ENCODE measurements around the gene SUGT1.

Gene SUGT1

DNA sequence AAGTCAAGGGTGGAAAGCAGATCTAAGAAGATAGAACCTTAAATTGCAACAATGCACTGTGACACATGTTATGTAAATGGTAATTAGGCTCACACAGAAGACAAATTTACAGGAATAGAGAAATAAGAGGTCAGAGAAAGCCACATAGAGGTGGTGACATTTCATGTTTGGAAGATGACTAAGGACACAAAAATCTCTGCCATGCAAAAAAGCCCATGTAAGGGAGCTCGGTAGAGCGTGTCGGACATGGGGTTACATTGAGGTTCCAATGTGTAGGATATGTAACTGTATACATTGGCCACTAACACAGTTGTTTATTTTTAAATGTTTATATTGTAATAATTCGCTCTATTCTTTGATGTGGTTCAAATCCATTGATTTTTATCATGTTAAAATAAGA is 33.7 kb downstream of the SUGT1 start (continued):
- TF ChIP-seq, protein P1, sequence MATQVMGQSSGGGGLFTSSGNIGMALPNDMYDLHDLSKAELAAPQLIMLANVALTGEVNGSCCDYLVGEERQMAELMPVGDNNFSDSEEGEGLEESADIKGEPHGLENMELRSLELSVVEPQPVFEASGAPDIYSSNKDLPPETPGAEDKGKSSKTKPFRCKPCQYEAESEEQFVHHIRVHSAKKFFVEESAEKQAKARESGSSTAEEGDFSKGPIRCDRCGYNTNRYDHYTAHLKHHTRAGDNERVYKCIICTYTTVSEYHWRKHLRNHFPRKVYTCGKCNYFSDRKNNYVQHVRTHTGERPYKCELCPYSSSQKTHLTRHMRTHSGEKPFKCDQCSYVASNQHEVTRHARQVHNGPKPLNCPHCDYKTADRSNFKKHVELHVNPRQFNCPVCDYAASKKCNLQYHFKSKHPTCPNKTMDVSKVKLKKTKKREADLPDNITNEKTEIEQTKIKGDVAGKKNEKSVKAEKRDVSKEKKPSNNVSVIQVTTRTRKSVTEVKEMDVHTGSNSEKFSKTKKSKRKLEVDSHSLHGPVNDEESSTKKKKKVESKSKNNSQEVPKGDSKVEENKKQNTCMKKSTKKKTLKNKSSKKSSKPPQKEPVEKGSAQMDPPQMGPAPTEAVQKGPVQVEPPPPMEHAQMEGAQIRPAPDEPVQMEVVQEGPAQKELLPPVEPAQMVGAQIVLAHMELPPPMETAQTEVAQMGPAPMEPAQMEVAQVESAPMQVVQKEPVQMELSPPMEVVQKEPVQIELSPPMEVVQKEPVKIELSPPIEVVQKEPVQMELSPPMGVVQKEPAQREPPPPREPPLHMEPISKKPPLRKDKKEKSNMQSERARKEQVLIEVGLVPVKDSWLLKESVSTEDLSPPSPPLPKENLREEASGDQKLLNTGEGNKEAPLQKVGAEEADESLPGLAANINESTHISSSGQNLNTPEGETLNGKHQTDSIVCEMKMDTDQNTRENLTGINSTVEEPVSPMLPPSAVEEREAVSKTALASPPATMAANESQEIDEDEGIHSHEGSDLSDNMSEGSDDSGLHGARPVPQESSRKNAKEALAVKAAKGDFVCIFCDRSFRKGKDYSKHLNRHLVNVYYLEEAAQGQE (tag by site-specific recombination; IDR thresholded peaks at IDR 0.05), result no peak
- TF ChIP-seq GLI2 (tag by site-specific recombination; IDR thresholded peaks at IDR 0.05; ENCODE audit: borderline replicate concordance, low read depth), result no peak
- no peak for TF ChIP-seq WT1 (tag by site-specific recombination; IDR thresholded peaks at IDR 0.05)
- no peak for TF ChIP-seq ZNF621 (tag by site-specific recombination; IDR thresholded peaks at IDR 0.05)
- TF ChIP-seq ZNF747 (tag by site-specific recombination; IDR thresholded peaks at IDR 0.05), result no peak
- no peak for TF ChIP-seq ZNF416 (tag by site-specific recombination; IDR thresholded peaks at IDR 0.05)
- TF ChIP-seq EGR2 (tag by site-specific recombination; IDR thresholded peaks at IDR 0.05; ENCODE audit: low read depth), result no peak

DNA sequence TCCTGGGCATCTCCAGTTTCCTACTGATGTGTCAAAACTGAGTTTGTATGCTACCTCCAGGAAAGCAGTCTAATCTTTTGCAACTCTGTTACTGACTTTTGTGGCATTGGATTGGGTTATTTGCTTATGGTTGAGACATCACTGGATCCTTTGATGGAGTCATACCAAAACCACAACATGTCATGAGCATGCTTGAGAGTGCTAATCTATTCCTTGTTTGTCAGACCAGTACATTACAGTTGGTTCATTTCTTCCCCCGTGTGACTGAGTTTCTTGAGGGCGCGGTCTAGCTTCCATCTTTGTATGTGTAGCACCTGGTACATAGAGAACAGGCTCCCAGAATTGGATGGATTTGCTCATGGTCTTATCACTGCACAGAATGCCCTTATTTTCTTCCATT is 43.2 kb downstream of the SUGT1 start:
- POLR2A ChIA-PET, result no interaction called here
- Histone ChIP-seq H3K27ac (ENCODE audit: extremely low read depth, low read depth, low read length) (no peak overlapping the region), H3K4me3 (ENCODE audit: low read depth, low read length) (no peak overlapping the region), H3K36me3 (ENCODE audit: control insufficient read depth in 2 of 2, insufficient read depth in 1 of 2, low read length in 2 of 2) (no peaks in the 10 kb centered on the region), H3K4me1 (ENCODE audit: control insufficient read depth, insufficient read depth, low read length) (no peaks in the 10 kb centered on the region), H3K9me3 (ENCODE audit: control insufficient read depth, insufficient read depth, low read depth, low read length) (no peaks in the 10 kb centered on the region)
- CTCF ChIA-PET, result no interaction called here
- TF ChIP-seq ZNF670 (tag by site-specific recombination; IDR thresholded peaks at IDR 0.05; ENCODE audit: low read depth) (no peak), OVOL3 (tag by site-specific recombination; IDR thresholded peaks at IDR 0.05) (no peak), ZNF596 (tag by site-specific recombination; IDR thresholded peaks at IDR 0.05) (no peak), ZFP41 (tag by site-specific recombination; IDR thresholded peaks at IDR 0.05; ENCODE audit: borderline replicate concordance) (no peak), GFI1B (tag by site-specific recombination; IDR thresholded peaks at IDR 0.05) (no peak), ZNF555 (tag by site-specific recombination; conservative IDR thresholded peaks at IDR 0.05) (no peak), TRIM28 (IDR thresholded peaks at IDR 0.05; ENCODE audit: borderline replicate concordance, low read length) (no peak), ZNF174 (tag by site-specific recombination; IDR thresholded peaks at IDR 0.05) (no peak)
- TF ChIP-seq, protein P1 (tag by site-specific recombination; IDR thresholded peaks at IDR 0.05), result no peak

DNA sequence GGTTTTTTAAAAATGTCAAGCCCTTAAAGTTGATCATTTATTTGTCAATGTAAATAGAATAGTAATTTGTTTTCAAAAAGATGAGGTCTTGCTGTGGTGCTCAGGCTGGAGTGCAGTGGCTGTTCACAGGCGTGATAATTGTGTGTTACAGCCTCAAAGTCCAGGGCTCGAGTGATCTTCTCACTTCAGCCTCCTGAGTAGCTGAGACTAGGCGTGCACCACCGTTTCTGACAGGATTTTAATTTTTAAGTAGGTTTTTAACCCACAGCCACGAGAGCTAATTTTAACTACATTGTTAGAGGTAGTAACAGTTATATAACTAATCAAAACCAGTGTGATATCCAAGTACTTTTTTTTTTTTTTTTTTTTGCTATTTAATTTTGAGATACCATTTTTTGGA is 43.9 kb downstream of the SUGT1 start:
- Histone ChIP-seq H3K9me3 (ENCODE audit: control insufficient read depth, insufficient read depth, low read depth, low read length) (no peaks in the 10 kb centered on the region), H3K36me3 (ENCODE audit: control insufficient read depth in 2 of 2, insufficient read depth in 1 of 2, low read length in 2 of 2) (no peaks in the 10 kb centered on the region), H3K4me1 (ENCODE audit: control insufficient read depth, insufficient read depth, low read length) (no peaks in the 10 kb centered on the region), H3K4me3 (ENCODE audit: low read depth, low read length) (no peak overlapping the region), H3K27ac (ENCODE audit: extremely low read depth, low read depth, low read length) (no peak overlapping the region)
- ChIA-PET CTCF (no interaction called here), POLR2A (no interaction called here)
- TF ChIP-seq OVOL3 (tag by site-specific recombination; IDR thresholded peaks at IDR 0.05) (no peak), ZNF37A (tag by site-specific recombination; IDR thresholded peaks at IDR 0.05) (no peak), ZNF473 (tag by site-specific recombination; IDR thresholded peaks at IDR 0.05) (no peak), ZNF658 (tag by site-specific recombination; IDR thresholded peaks at IDR 0.05) (no peak), ZFP37 (tag by site-specific recombination; IDR thresholded peaks at IDR 0.05) (no peak), ZNF2 (tag by site-specific recombination; IDR thresholded peaks at IDR 0.05) (no peak)
- TF ChIP-seq, protein P2, sequence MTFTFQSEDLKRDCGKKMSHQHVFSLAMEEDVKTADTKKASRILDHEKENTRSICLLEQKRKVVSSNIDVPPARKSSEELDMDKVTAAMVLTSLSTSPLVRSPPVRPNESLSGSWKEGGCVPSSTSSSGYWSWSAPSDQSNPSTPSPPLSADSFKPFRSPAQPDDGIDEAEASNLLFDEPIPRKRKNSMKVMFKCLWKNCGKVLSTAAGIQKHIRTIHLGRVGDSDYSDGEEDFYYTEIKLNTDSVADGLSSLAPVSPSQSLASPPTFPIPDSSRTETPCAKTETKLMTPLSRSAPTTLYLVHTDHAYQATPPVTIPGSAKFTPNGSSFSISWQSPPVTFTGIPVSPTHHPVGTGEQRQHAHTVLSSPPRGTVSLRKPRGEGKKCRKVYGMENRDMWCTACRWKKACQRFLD (tag by site-specific recombination; IDR thresholded peaks at IDR 0.05), result no peak
- TF ChIP-seq, protein P3, sequence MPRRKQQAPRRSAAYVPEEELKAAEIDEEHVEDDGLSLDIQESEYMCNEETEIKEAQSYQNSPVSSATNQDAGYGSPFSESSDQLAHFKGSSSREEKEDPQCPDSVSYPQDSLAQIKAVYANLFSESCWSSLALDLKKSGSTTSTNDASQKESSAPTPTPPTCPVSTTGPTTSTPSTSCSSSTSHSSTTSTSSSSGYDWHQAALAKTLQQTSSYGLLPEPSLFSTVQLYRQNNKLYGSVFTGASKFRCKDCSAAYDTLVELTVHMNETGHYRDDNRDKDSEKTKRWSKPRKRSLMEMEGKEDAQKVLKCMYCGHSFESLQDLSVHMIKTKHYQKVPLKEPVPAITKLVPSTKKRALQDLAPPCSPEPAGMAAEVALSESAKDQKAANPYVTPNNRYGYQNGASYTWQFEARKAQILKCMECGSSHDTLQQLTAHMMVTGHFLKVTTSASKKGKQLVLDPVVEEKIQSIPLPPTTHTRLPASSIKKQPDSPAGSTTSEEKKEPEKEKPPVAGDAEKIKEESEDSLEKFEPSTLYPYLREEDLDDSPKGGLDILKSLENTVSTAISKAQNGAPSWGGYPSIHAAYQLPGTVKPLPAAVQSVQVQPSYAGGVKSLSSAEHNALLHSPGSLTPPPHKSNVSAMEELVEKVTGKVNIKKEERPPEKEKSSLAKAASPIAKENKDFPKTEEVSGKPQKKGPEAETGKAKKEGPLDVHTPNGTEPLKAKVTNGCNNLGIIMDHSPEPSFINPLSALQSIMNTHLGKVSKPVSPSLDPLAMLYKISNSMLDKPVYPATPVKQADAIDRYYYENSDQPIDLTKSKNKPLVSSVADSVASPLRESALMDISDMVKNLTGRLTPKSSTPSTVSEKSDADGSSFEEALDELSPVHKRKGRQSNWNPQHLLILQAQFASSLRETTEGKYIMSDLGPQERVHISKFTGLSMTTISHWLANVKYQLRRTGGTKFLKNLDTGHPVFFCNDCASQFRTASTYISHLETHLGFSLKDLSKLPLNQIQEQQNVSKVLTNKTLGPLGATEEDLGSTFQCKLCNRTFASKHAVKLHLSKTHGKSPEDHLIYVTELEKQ (tag by site-specific recombination; IDR thresholded peaks at IDR 0.05; ENCODE audit: borderline replicate concordance), result no peak

All from HEK293 (cell line).